PC-3 (cell line): ENCODE measurements around the gene DYSF. TPM values are rescaled to one million over a fixed set of nuclear protein-coding genes. Genes with fewer than 3 reads are reported as not detected.

ENCODE experiments used
- ATAC-seq: fragments of 200-7000 bp; cut with Tn5 transposase; 2 replicates; pipeline ENCODE4 v1.9.1; 2020; ENCODE audit warnings: mild to moderate bottlenecking, moderate library complexity
- BruUV-seq: library from RNA; stranded (reverse); fragments of 400-500 nt; replicated peaks from 2 replicates; lab custom pipeline; 2021; lab: Mats Ljungman, UMichigan
- CTCF ChIA-PET: fragments of 300-600 bp; sonication (Branson Sonifier 250); formaldehyde crosslinking; loops from one replicate; lab custom pipeline; 2022; ENCODE audit warnings: antibody characterized with exemption; lab: Charles Lee
- POLR2A ChIA-PET: fragments of 300-600 bp; sonication (Branson Sonifier 250); formaldehyde crosslinking; loops from one replicate; lab custom pipeline; 2022; ENCODE audit warnings: antibody characterized with exemption; ENCODE audit not compliant: unreplicated experiment; lab: Charles Lee
- DNase-seq: peaks from one replicate; pipeline ENCODE4 v3.0.0-alpha.2; 2015
- H2AFZ ChIP-seq: fragments of 300-600 bp; sonication (generic); 2 replicates; pipeline ENCODE4 v1.6.0; 2016; ENCODE audit warnings: antibody characterized with exemption, low read length
- H3F3A ChIP-seq: fragments of 300-600 bp; sonication (generic); one replicate; pipeline ENCODE4 v1.6.0; 2017; ENCODE audit warnings: antibody characterized with exemption, low read length, control low read depth, mild to moderate bottlenecking; ENCODE audit not compliant: unreplicated experiment
- H3K27ac ChIP-seq: fragments of 300-600 bp; sonication (generic); 2 replicates; pipeline ENCODE4 v1.5.1; 2016; ENCODE audit warnings: mild to moderate bottlenecking, low read length
- H3K27me3 ChIP-seq: fragments of 300-600 bp; sonication (generic); 2 replicates; pipeline ENCODE4 v1.6.1; 2016; ENCODE audit warnings: low read length, mixed read lengths
- H3K36me3 ChIP-seq: fragments of 300-600 bp; sonication (generic); 2 replicates; pipeline ENCODE4 v1.6.1; 2016; ENCODE audit warnings: low read depth, mixed run types, low read length, mixed read lengths
- H3K4me1 ChIP-seq: fragments of 300-600 bp; sonication (generic); 2 replicates; pipeline ENCODE4 v1.5.1; 2016; ENCODE audit warnings: low read length; ENCODE audit not compliant: insufficient read depth
- H3K4me2 ChIP-seq: fragments of 300-600 bp; sonication (generic); 2 replicates; pipeline ENCODE4 v1.6.0; 2016; ENCODE audit warnings: low read length
- H3K4me3 ChIP-seq: fragments of 300-600 bp; sonication (generic); 2 replicates; pipeline ENCODE4 v1.5.1; 2016; ENCODE audit warnings: mild to moderate bottlenecking, low read length, mixed read lengths
- H3K79me2 ChIP-seq: fragments of 300-600 bp; sonication (generic); 2 replicates; pipeline ENCODE4 v1.6.1; 2017; ENCODE audit warnings: low read length, mixed read lengths
- H3K9ac ChIP-seq: fragments of 300-600 bp; sonication (generic); 2 replicates; pipeline ENCODE4 v1.6.0; 2016; ENCODE audit warnings: mild to moderate bottlenecking, low read length
- H3K9me2 ChIP-seq: fragments of 300-600 bp; sonication (generic); replicated peaks from 2 replicates; pipeline ENCODE4 v1.6.1; 2016; ENCODE audit warnings: mixed run types, low read length, mixed read lengths
- H3K9me3 ChIP-seq: fragments of 300-600 bp; sonication (generic); 2 replicates; pipeline ENCODE4 v1.6.1; 2016; ENCODE audit warnings: low read length, mixed read lengths
- H4K20me1 ChIP-seq: fragments of 300-600 bp; sonication (generic); 2 replicates; pipeline ENCODE4 v1.6.1; 2016; ENCODE audit warnings: low read length, mixed read lengths
- EZH2 ChIP-seq: fragments of 300-600 bp; sonication (generic); IDR thresholded peaks from one replicate; pipeline ENCODE4 v1.6.1; 2017; ENCODE audit warnings: antibody characterized with exemption, mild to moderate bottlenecking, low read length; ENCODE audit not compliant: unreplicated experiment
- EZH2phosphoT487 ChIP-seq: fragments of 300-600 bp; sonication (generic); IDR thresholded peaks from 2 replicates; pipeline ENCODE4 v1.6.1; 2018; ENCODE audit warnings: mild to moderate bottlenecking, antibody characterized with exemption, low read length, borderline replicate concordance
- intact Hi-C: fragments of 100-400 bp; cut with micrococcal nuclease; formaldehyde crosslinking; loops from 2 replicates; pipeline ENCODE4 v1.9.0; 2023
- total RNA-seq: library from RNA; depleted of rRNA; stranded (reverse); fragments of >200 nt; gene quantifications from 2 replicates; pipeline ENCODE4 v1.2.3, GENCODE V29; 2014
- TF ChIP-seq, protein P1 (sequence below): fragments of 300-600 bp; sonication (generic); conservative IDR thresholded peaks from 2 replicates; pipeline ENCODE4 v1.5.1; 2017; ENCODE audit warnings: antibody characterized with exemption, low read depth, mild to moderate bottlenecking, low read length

DYSF gene
- total RNA-seq, 1 experiment from 2014 or later: 13.0 TPM

DNA sequence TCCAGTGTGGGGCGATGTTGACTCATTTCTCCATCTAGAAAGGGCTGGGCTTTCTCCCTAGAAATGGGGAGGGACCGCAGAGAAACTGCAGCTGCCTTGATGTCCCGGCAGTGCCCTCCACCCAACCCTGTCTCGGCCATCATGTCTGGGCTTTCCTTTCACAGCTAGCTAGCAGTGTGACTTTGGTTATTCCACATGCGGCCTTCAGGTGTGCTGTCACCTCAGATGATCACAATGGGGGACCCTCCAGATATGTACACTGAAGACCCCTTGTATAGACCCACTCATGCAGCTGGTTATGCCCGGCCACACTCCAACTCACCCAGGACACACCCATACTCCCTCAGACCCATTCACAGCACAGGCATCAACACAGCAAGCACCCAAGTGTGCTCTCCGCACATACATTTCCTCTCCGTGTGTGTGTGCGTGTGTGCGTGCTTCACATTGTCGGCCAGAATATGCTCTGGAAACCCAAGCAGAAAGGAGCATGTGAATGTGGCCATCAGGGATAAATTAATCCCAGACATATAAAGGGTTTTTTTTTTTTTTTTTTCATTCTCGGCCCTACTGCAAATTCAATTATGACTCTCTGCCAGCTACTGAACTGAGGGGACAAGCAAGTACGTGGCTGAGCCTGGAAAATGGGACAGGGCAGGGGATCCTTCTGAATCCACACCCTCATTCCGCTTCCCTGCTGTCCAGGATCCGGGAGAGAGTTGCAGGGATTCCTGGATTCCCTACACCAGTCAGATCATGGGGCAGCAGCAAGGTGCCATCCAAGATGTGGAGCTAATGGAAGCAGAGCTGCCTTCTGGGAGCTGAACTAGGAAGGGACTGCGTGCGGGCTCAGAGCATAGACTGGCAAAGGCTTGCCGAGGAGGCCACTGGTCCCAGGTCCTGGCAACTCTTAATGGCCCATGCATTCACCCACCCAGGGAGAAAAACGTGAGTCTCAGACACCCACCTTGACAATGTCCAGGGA is 240.2 kb downstream of the DYSF start:
- Histone ChIP-seq H3K27me3 (no peaks in the 10 kb centered on the region), H3K9ac (no peak overlapping the region), H2AFZ (no peak overlapping the region), H3K9me3 (no peaks in the 10 kb centered on the region), H3K36me3 (no peaks in the 10 kb centered on the region), H4K20me1 (no peaks in the 10 kb centered on the region), H3K9me2 (no peaks in the 10 kb centered on the region), H3K4me2 (no peak overlapping the region), H3K4me1 (no peaks in the 10 kb centered on the region), H3F3A (no peaks in the 10 kb centered on the region), H3K79me2 (no peaks in the 10 kb centered on the region), H3K4me3 (no peak overlapping the region), H3K27ac (no peak overlapping the region)
- intact Hi-C loops: no loop called here
- no peak for ATAC-seq
- no TSS peak for BruUV-seq
- CTCF ChIA-PET: no interaction called here
- POLR2A ChIA-PET: no interaction called here
- no peak for DNase-seq
- TF ChIP-seq, protein P1, sequence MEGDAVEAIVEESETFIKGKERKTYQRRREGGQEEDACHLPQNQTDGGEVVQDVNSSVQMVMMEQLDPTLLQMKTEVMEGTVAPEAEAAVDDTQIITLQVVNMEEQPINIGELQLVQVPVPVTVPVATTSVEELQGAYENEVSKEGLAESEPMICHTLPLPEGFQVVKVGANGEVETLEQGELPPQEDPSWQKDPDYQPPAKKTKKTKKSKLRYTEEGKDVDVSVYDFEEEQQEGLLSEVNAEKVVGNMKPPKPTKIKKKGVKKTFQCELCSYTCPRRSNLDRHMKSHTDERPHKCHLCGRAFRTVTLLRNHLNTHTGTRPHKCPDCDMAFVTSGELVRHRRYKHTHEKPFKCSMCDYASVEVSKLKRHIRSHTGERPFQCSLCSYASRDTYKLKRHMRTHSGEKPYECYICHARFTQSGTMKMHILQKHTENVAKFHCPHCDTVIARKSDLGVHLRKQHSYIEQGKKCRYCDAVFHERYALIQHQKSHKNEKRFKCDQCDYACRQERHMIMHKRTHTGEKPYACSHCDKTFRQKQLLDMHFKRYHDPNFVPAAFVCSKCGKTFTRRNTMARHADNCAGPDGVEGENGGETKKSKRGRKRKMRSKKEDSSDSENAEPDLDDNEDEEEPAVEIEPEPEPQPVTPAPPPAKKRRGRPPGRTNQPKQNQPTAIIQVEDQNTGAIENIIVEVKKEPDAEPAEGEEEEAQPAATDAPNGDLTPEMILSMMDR: no peak
- TF ChIP-seq EZH2phosphoT487 (no peak), EZH2 (no peak)

DNA sequence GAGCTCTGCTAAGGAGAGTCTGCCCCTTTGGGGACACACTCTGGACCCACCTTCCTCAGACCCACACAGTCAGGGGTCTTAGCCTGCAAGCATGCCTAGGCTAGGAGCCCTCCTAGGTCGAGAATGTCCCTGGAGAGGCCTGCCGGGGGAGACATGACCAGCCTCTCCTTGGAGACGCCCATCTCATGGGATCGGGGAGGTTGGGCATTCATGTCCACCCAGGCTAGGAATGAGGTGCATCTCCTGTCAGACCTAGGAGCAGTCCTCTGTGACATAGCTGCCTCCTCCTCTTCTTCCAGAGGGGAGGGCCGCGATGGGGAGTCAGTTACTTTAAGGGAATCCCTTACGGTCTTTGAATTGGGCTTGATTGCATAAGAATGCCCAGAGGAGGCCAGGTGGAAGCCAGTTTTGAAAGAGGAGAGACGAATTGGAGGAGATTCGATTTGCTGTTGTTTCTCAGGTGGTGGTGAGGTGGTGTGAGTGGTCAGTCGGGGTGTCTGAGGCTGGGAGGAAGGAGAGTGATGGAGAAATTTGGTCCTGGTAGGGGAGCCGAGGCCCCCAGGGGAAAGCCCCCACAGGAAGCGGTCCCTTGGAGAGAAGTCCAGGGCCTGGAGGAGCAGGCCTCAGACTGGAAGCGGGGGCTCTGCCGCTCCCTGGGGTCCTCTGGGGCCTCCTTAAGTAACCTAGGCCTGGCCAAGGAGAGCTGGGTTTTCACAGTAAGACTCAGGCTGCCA is 241.3 kb downstream of the DYSF start:
- ChIA-PET CTCF (no interaction called here), POLR2A (no interaction called here)
- H3K9ac ChIP-seq: no peak overlapping the region
- intact Hi-C loops: no loop called here
- H3K9me3 ChIP-seq: no peaks in the 10 kb centered on the region
- H2AFZ ChIP-seq: no peak overlapping the region
- TF ChIP-seq EZH2 (no peak), EZH2phosphoT487 (no peak)
- TF ChIP-seq, protein P1: no peak
- H3K79me2 ChIP-seq: no peaks in the 10 kb centered on the region
- H3K9me2 ChIP-seq: no peaks in the 10 kb centered on the region
- H3F3A ChIP-seq: no peaks in the 10 kb centered on the region
- no peak for ATAC-seq
- H3K4me1 ChIP-seq: no peaks in the 10 kb centered on the region
- no TSS peak for BruUV-seq
- H4K20me1 ChIP-seq: no peaks in the 10 kb centered on the region
- DNase-seq: no peak
- no peak overlapping the region for H3K4me3 ChIP-seq
- H3K27ac ChIP-seq: no peak overlapping the region
- no peaks in the 10 kb centered on the region for H3K27me3 ChIP-seq
- H3K36me3 ChIP-seq: no peaks in the 10 kb centered on the region
- H3K4me2 ChIP-seq: no peak overlapping the region
